Keratinocyte (primary cell): ENCODE measurements around the gene FHIT. TPM values are rescaled to one million over a fixed set of nuclear protein-coding genes. Genes with fewer than 3 reads are reported as not detected.

Experiments
- DNase-seq: peaks from one replicate; pipeline ENCODE4 v3.0.0-alpha.2; 2011; ENCODE audit warnings: low read depth, missing footprints, low spot score
- FAIRE-seq: peaks from 2 replicates; lab custom pipeline; 2011; peaks lifted over from hg19 to GRCh38; lab: Jason Lieb, UNC
- H2AFZ ChIP-seq: 2 replicates; pipeline ENCODE4 v1.6.0; 2012; ENCODE audit warnings: low read length, control low read depth, inconsistent platforms; ENCODE audit not compliant: control insufficient read depth
- H3K27ac ChIP-seq: 2 replicates; pipeline ENCODE4 v1.5.1; 2011; ENCODE audit warnings: low read length; ENCODE audit not compliant: control insufficient read depth, insufficient read depth
- H3K27me3 ChIP-seq: 3 replicates; pipeline ENCODE4 v1.6.0; 2011; ENCODE audit warnings: low read length; ENCODE audit not compliant: control insufficient read depth, insufficient read depth; ENCODE audit errors: extremely low read depth
- H3K36me3 ChIP-seq, 2 experiments: 2 replicates in 1 of 2; 3 replicates in 1 of 2; pipeline ENCODE4 v1.5.1; 2011; ENCODE audit warnings: low read length in 2 of 2, mild to moderate bottlenecking in 1 of 2; ENCODE audit not compliant: control insufficient read depth in 2 of 2, insufficient read depth in 2 of 2; ENCODE audit errors: extremely low read depth in 1 of 2
- H3K4me1 ChIP-seq: 3 replicates; pipeline ENCODE4 v1.5.1; 2011; ENCODE audit warnings: low read length; ENCODE audit not compliant: control insufficient read depth, insufficient read depth; ENCODE audit errors: extremely low read depth
- H3K4me2 ChIP-seq: 3 replicates; pipeline ENCODE4 v1.6.0; 2011; ENCODE audit warnings: low read depth, low read length; ENCODE audit not compliant: control insufficient read depth, insufficient read depth; ENCODE audit errors: extremely low read depth
- H3K4me3 ChIP-seq, 3 experiments: fragments of 200-600 bp in 1 of 3; sonication (generic) in 1 of 3; 2 replicates in 2 of 3; 3 replicates in 1 of 3; pipeline ENCODE4 v1.5.1; 2011 to 2016; ENCODE audit warnings: low read length in 3 of 3, mild to moderate bottlenecking in 3 of 3, control low read depth in 2 of 3, inconsistent platforms in 1 of 3, low read depth in 1 of 3, mixed read lengths in 1 of 3, mixed run types in 1 of 3, moderate library complexity in 1 of 3; ENCODE audit not compliant: control insufficient read depth in 2 of 3, insufficient read depth in 2 of 3; ENCODE audit errors: extremely low read depth in 1 of 3
- H3K79me2 ChIP-seq: 2 replicates; pipeline ENCODE4 v1.6.0; 2012; ENCODE audit warnings: low read length; ENCODE audit not compliant: control insufficient read depth, insufficient read depth
- H3K9ac ChIP-seq: 3 replicates; pipeline ENCODE4 v1.6.0; 2011; ENCODE audit warnings: low read length; ENCODE audit not compliant: control insufficient read depth, insufficient read depth; ENCODE audit errors: extremely low read depth
- H3K9me1 ChIP-seq: 3 replicates; pipeline ENCODE4 v1.6.0; 2011; ENCODE audit warnings: low read length; ENCODE audit not compliant: control insufficient read depth, insufficient read depth; ENCODE audit errors: extremely low read depth
- H3K9me3 ChIP-seq: 2 replicates; pipeline ENCODE4 v1.5.1; 2012; ENCODE audit warnings: low read depth, low read length; ENCODE audit not compliant: control insufficient read depth
- H4K20me1 ChIP-seq: 3 replicates; pipeline ENCODE4 v1.6.0; 2011; ENCODE audit warnings: low read length; ENCODE audit not compliant: control insufficient read depth, insufficient read depth; ENCODE audit errors: extremely low read depth
- CTCF ChIP-seq, 3 experiments: IDR thresholded peaks in 1 of 3; conservative IDR thresholded peaks in 1 of 3; optimal IDR thresholded peaks in 1 of 3; 2 replicates in 2 of 3; 3 replicates in 1 of 3; pipeline versions ENCODE3 to v1.5.1; 2011; ENCODE audit warnings: low read length in 3 of 3, mild to moderate bottlenecking in 3 of 3, moderate library complexity in 2 of 3, control low read depth in 1 of 3, inconsistent platforms in 1 of 3; ENCODE audit not compliant: insufficient read depth in 2 of 3; ENCODE audit errors: extremely low read depth in 1 of 3
- EZH2 ChIP-seq: IDR thresholded peaks from one replicate; pipeline ENCODE4 v1.6.1; 2012; ENCODE audit warnings: inconsistent platforms, mild to moderate bottlenecking, low read length, moderate library complexity
- dilution Hi-C: fragments of 300-500 bp; cut with MboI; formaldehyde crosslinking; loops from one replicate; pipeline ENCODE4 v1.7.0; 2020; ENCODE audit warnings: low sequenced_read_pairs; ENCODE audit not compliant: extremely low pct_ligation_motif_present
- polyA plus RNA-seq, 5 experiments: library from polyadenylated mRNA; depleted of rRNA in 3 of 5; stranded (reverse) in 3 of 5; stranded (forward) in 1 of 5; unstranded in 1 of 5; fragments of >200 nt; gene quantifications; 1 replicate in 1 of 5; 2 replicates in 3 of 5; 3 replicates in 1 of 5; pipeline versions ENCODE4 v1.2.1 to v1.2.3, GENCODE V29; 2011 to 2012; ENCODE audit warnings: missing spikeins in 2 of 5, low read depth in 1 of 5, low replicate concordance in 1 of 5

Gene FHIT
- polyA plus RNA-seq, 1 donor (not counting 4 experiments of a cell fraction or from before 2014, with no cell fraction given), result 2.2 TPM

GRCh38 chr3:61080737-61081445, 170.4 kb downstream of the FHIT start:
- Histone ChIP-seq H2AFZ (no peak overlapping the region), H3K9ac (no peak overlapping the region), H3K27ac (no peak overlapping the region), H3K4me3 (no peak overlapping the region), H3K27me3 (no peaks in the 10 kb centered on the region), H3K36me3 (no peaks in the 10 kb centered on the region), H3K9me1 (no peaks in the 10 kb centered on the region), H3K4me1 (no peaks in the 10 kb centered on the region), H3K9me3 (no peaks in the 10 kb centered on the region), H3K79me2 (no peaks in the 10 kb centered on the region), H3K4me2 (no peak overlapping the region), H4K20me1 (no peaks in the 10 kb centered on the region)
- DNase-seq, result no peak
- TF ChIP-seq EZH2 (no peak), CTCF (optimal IDR thresholded peaks at IDR 0.05 in 1 of 3, IDR thresholded peaks at IDR 0.05 in 1 of 3, conservative IDR thresholded peaks at IDR 0.05 in 1 of 3; ENCODE audit: extremely low read depth in 1 of 3, insufficient read depth in 2 of 3, low read length in 3 of 3) (no peak)
- dilution Hi-C loops, result no loop called here
- FAIRE-seq, result no peak

GRCh38 chr3:61078048-61078752, 173.1 kb downstream of the FHIT start:
- H2AFZ ChIP-seq, result no peak overlapping the region
- H3K4me2 ChIP-seq, result no peak overlapping the region

More at GRCh38 chr3:61078048-61078752, 173.1 kb downstream of the FHIT start:
- Histone ChIP-seq H3K27ac (no peak overlapping the region), H3K9me1 (no peaks in the 10 kb centered on the region), H3K9ac (no peak overlapping the region), H4K20me1 (no peaks in the 10 kb centered on the region), H3K36me3 (no peaks in the 10 kb centered on the region), H3K27me3 (no peaks in the 10 kb centered on the region), H3K4me1 (no peaks in the 10 kb centered on the region), H3K9me3 (no peaks in the 10 kb centered on the region), H3K4me3 (no peak overlapping the region), H3K79me2 (no peaks in the 10 kb centered on the region)
- TF ChIP-seq EZH2, result no peak
- no peak for TF ChIP-seq CTCF (optimal IDR thresholded peaks at IDR 0.05 in 1 of 3, IDR thresholded peaks at IDR 0.05 in 1 of 3, conservative IDR thresholded peaks at IDR 0.05 in 1 of 3; ENCODE audit: extremely low read depth in 1 of 3, insufficient read depth in 2 of 3, low read length in 3 of 3)
- dilution Hi-C loops, result no loop called here
- DNase-seq, result no peak
- FAIRE-seq, result no peak
